Tibial artery (tissue), 4 donors: ENCODE measurements around the gene DTX1.

ENCODE experiments used
- DNase-seq, 2 donors: peaks; one replicate each; pipeline ENCODE4 v3.0.0-alpha.2; 2019
- H3K27ac ChIP-seq, 2 donors: fragments of 200-600 bp; sonication (generic) in 1 of 2; 1 replicate in 1 of 2; 2 replicates in 1 of 2; pipeline ENCODE4 v1.5.1; 2018 to 2019; ENCODE audit warnings: mild to moderate bottlenecking in 1 of 2
- H3K27me3 ChIP-seq, 2 donors: fragments of 200-600 bp; sonication (generic) in 1 of 2; one replicate each; pipeline versions ENCODE4 v1.5.1 to v1.6.0; 2016 to 2019
- H3K36me3 ChIP-seq, 3 donors: fragments of 200-600 bp; sonication (generic) in 2 of 3; one replicate each; pipeline ENCODE4 v1.5.1; 2016 to 2019; ENCODE audit warnings: mild to moderate bottlenecking in 2 of 3
- H3K4me1 ChIP-seq, 4 donors: fragments of 200-600 bp; sonication (generic) in 2 of 4; 1 replicate in 3 of 4; 2 replicates in 1 of 4; pipeline ENCODE4 v1.5.1; 2016 to 2019
- H3K4me3 ChIP-seq, 2 donors: fragments of 200-600 bp; sonication (generic) in 1 of 2; 1 replicate in 1 of 2; 2 replicates in 1 of 2; pipeline ENCODE4 v1.5.1; 2018 to 2019; ENCODE audit warnings: mild to moderate bottlenecking in 2 of 2
- H3K9me3 ChIP-seq, 3 donors: fragments of 200-600 bp; sonication (generic) in 1 of 3; one replicate each; pipeline ENCODE4 v1.5.1; 2016 to 2019
- CTCF ChIP-seq, 2 experiments: fragments of 200-600 bp in 1 of 2; fragments of 450-650 bp in 1 of 2; IDR thresholded peaks; one replicate each; pipeline ENCODE4 v1.5.1; 2017 to 2019; ENCODE audit warnings: antibody characterized with exemption in 2 of 2, mild to moderate bottlenecking in 1 of 2, moderate library complexity in 1 of 2
- intact Hi-C: fragments of 100-400 bp; cut with DNase I; formaldehyde crosslinking; loops from one replicate; pipeline ENCODE4 v1.15.0; 2023; ENCODE audit warnings: low total_unique reads

Gene DTX1

DNA sequence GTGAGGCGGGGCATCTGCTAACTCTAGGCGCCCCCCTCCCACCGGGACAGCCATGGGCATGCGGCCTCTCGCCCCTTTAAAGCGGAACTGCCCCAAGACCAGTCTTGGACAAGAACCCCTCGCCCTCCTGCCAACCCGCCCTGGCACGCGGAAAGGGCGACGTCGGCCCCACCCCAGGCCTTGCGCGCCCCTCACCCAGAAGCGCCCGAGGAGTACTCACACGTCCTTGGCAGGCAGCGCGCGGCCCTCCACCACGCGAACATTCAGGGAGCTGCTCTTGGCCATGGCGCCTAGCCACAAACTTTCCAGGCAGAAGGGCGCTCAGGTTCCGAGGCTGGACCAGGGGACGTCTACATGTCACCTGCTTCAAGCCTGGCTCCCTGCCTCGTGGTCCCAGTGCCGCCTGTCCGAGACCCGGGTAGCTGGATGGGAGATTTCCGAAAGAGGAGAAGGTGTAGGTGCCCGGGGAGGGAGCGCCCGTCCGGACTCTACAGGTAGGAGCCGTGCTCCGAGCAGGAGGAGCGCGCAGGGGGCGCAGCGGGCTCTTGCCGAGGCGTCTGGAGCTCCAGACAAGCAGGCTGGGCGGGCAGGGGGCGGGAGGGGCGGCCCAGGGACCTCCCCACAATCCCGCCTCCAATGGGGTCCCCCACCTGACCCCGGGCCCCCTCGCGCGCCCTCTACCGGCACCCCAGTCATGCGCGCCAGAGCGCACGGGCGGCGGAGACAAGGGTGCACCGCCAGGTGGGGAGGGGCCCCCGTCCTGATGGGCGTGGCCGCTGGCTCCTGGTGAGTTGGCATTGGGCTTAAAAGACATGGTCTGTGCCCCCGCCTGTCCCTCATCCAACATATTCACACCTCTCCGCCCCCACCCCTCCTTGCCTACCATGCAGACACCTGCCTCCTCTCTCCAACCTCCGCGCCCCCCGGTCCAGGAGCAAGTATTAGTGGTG is 78.9 kb downstream of the DTX1 start, which contains the start of gene RASAL1:
TSS of gene RASAL1 (minus strand) at position 584 of the 950 bp plus-strand sequence. CDS start at position 285, 299 bp downstream.
- Histone ChIP-seq H3K9me3 (no peaks in the 10 kb centered on the region), H3K27me3 (peaks cover 0 to 64% of the 10 kb centered on the region in 2 donors), H3K4me1 (peaks cover 0 to 14% (median 0%) of the 10 kb centered on the region in 4 donors), H3K27ac (no peak within 1 kb of the TSS), H3K36me3 (no peaks in the 10 kb centered on the region), H3K4me3 (no peak within 1 kb of the TSS)
- TF ChIP-seq CTCF (IDR thresholded peaks at IDR 0.05) = no peak
- DNase-seq = no peak
- intact Hi-C loops = no loop called here

DNA sequence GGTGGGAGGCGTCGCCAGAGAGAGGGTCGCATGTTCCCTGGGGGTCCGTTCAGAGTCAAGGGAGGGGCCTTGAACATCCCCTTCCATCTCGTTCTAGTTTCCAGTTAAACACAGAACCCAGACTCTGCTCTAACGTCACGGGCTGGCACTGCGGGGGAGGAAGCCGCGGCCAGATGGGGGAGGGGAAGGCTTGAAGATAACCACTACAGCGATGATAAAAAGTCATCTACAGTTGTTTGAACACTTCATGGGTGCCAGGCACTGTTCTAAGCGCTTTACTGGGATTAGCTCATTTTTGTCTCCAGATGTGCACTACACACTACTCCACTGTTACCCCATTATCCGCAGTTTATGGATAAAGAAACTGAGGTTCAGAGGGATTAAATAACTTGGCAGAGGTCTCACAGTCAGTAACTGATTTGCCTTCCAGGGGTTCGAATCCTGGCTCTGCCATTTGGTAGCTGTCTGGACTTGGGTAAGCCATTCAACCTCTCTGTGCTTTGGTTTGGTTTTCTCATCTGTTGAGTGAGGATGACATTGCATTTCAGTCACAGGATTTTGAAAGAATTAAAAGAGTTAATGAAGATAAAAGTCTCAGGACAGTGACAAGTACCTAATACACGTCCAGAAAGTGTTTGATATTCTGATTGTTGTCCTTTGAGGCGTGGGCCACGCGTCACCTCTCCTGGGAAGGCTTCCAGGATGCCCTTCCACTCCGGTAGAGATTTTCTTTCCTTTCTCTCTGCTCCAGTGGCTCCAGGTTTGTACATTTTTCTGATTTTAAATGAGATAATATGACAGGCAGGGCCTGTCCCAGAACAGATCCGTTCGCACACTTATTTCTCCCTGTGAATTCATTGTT is 79.8 kb downstream of the DTX1 start:
- intact Hi-C loops = no loop called here
- H3K4me1 ChIP-seq = peaks cover 0 to 14% (median 0%) of the 10 kb centered on the region in 4 donors
- H3K27me3 ChIP-seq = peaks cover 0 to 56% of the 10 kb centered on the region in 2 donors
- TF ChIP-seq CTCF (IDR thresholded peaks at IDR 0.05) = no peak
- no peaks in the 10 kb centered on the region for H3K36me3 ChIP-seq
- no peak for DNase-seq
- H3K9me3 ChIP-seq = no peaks in the 10 kb centered on the region
- no peak overlapping the region for H3K4me3 ChIP-seq
- no peak overlapping the region for H3K27ac ChIP-seq

DNA sequence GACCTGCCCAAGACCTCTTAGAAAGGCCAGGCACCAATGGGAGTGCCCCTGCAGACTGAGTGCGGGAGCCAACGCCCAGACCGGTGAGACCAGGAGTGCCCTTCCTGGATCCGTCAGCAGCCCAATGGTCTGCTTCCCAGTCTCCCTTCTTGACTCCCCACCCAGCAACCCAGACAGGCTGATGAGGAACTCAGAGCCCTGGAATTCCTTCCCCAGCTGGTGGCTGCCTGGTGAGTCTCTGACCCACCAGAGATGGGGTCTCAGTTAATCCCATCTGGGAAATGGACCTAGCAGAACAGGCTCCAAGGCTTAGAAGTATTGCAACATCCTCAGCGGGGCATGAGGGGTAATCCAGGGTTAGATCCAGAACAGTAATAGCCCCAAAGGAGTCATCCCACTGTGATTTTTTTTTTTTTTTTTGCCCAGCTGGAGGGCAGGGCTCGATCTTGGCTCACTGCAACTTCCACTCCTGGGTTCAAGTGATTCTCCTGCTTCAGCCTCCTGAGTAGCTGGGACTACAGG is 80.5 kb downstream of the DTX1 start:
- no peak overlapping the region for H3K27ac ChIP-seq
- H3K4me3 ChIP-seq = no peak overlapping the region
- no peak for DNase-seq
- H3K27me3 ChIP-seq = peaks cover 0 to 54% of the 10 kb centered on the region in 2 donors
- H3K9me3 ChIP-seq = no peaks in the 10 kb centered on the region
- peaks cover 0 to 14% (median 0%) of the 10 kb centered on the region in 4 donors for H3K4me1 ChIP-seq
- no peak for TF ChIP-seq CTCF (IDR thresholded peaks at IDR 0.05)
- H3K36me3 ChIP-seq = no peaks in the 10 kb centered on the region
- intact Hi-C loops = no loop called here

GRCh38 chr12:113137861-113138783 is 81.6 kb downstream of the DTX1 start:
- Histone ChIP-seq H3K9me3 (no peaks in the 10 kb centered on the region), H3K4me1 (peaks cover 0 to 14% (median 0%) of the 10 kb centered on the region in 4 donors), H3K36me3 (no peaks in the 10 kb centered on the region), H3K27me3 (peaks cover 0 to 56% of the 10 kb centered on the region in 2 donors), H3K4me3 (no peak overlapping the region), H3K27ac (no peak overlapping the region)
- no peak for DNase-seq
- TF ChIP-seq CTCF (IDR thresholded peaks at IDR 0.05) = no peak
- intact Hi-C loops = no loop called here
